Midbrain (tissue), 1 donor: ENCODE results near the gene DAB2.

ENCODE experiments used
- DNase-seq: peaks from one replicate; lab custom pipeline; 2025; lab: John Stamatoyannopoulos, UW

Gene DAB2

GRCh38 chr5:39447968-39448367, 23.2 kb upstream of the DAB2 start:
- DNase-seq = no peak

- no peak for DNase-seq
These were observed 22.3 kb upstream of the DAB2 start for GRCh38 chr5:39447059-39447458.

- DNase-seq = no peak
These were observed 21.5 kb upstream of the DAB2 start for GRCh38 chr5:39446231-39446630.

- no peak for DNase-seq
These were observed 19.1 kb upstream of the DAB2 start for GRCh38 chr5:39443911-39444310.

GRCh38 chr5:39442991-39443390, 18.2 kb upstream of the DAB2 start:
- no peak for DNase-seq

GRCh38 chr5:39441838-39442237, 17.1 kb upstream of the DAB2 start:
- DNase-seq = no peak

GRCh38 chr5:39440958-39441624, 16.3 kb upstream of the DAB2 start:
- DNase-seq = no peak

- DNase-seq = no peak
These were observed 15.6 kb upstream of the DAB2 start for GRCh38 chr5:39440192-39440957.

GRCh38 chr5:39439582-39440162, 14.9 kb upstream of the DAB2 start:
- DNase-seq = no peak

- no peak for DNase-seq
These were observed 12.7 kb upstream of the DAB2 start for GRCh38 chr5:39437467-39437866.

- DNase-seq = no peak
These were observed 9.1 kb upstream of the DAB2 start for GRCh38 chr5:39433848-39434247.

- DNase-seq = no peak
These were observed 8.1 kb upstream of the DAB2 start for GRCh38 chr5:39432696-39433530.

GRCh38 chr5:39430461-39430860, 5.7 kb upstream of the DAB2 start:
- DNase-seq = no peak

- DNase-seq = no peak
These were observed 3.9 kb upstream of the DAB2 start for GRCh38 chr5:39428640-39429039.

- DNase-seq = no peak
These were observed 2.9 kb upstream of the DAB2 start for GRCh38 chr5:39427633-39428032.

- no peak for DNase-seq
These were observed 2.4 kb upstream of the DAB2 start for GRCh38 chr5:39427229-39427628.

GRCh38 chr5:39426746-39427105, 1.9 kb upstream of the DAB2 start:
- no peak for DNase-seq

- DNase-seq = no peak
These were observed 1.4 kb upstream of the DAB2 start for GRCh38 chr5:39426051-39426745.

GRCh38 chr5:39423331-39423751, 1.4 kb downstream of the DAB2 start:
- no peak for DNase-seq

GRCh38 chr5:39422728-39423285, 2.0 kb downstream of the DAB2 start:
- no peak for DNase-seq

- DNase-seq = no peak
These were observed 2.7 kb downstream of the DAB2 start for GRCh38 chr5:39422036-39422606.
